GM23338 (cell line): Measurements from ENCODE around the gene ZNF536.

Experiments used
- TF ChIP-seq, protein P1 (sequence below): IDR thresholded peaks from one replicate; pipeline ENCODE4 v1.6.1; 2018; ENCODE audit warnings: antibody characterized with exemption; ENCODE audit not compliant: unreplicated experiment
- TF ChIP-seq, protein P2 (sequence below), 2 experiments: fragments of 200-600 bp in 1 of 2; sonication (generic) in 1 of 2; conservative IDR thresholded peaks; 2 replicates each; pipeline versions ENCODE4 v1.5.1 to v1.6.1; 2016 to 2017; ENCODE audit warnings: antibody characterized with exemption in 2 of 2, low read depth in 2 of 2, mild to moderate bottlenecking in 2 of 2, moderate library complexity in 1 of 2

- TF ChIP-seq, protein P1, sequence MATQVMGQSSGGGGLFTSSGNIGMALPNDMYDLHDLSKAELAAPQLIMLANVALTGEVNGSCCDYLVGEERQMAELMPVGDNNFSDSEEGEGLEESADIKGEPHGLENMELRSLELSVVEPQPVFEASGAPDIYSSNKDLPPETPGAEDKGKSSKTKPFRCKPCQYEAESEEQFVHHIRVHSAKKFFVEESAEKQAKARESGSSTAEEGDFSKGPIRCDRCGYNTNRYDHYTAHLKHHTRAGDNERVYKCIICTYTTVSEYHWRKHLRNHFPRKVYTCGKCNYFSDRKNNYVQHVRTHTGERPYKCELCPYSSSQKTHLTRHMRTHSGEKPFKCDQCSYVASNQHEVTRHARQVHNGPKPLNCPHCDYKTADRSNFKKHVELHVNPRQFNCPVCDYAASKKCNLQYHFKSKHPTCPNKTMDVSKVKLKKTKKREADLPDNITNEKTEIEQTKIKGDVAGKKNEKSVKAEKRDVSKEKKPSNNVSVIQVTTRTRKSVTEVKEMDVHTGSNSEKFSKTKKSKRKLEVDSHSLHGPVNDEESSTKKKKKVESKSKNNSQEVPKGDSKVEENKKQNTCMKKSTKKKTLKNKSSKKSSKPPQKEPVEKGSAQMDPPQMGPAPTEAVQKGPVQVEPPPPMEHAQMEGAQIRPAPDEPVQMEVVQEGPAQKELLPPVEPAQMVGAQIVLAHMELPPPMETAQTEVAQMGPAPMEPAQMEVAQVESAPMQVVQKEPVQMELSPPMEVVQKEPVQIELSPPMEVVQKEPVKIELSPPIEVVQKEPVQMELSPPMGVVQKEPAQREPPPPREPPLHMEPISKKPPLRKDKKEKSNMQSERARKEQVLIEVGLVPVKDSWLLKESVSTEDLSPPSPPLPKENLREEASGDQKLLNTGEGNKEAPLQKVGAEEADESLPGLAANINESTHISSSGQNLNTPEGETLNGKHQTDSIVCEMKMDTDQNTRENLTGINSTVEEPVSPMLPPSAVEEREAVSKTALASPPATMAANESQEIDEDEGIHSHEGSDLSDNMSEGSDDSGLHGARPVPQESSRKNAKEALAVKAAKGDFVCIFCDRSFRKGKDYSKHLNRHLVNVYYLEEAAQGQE, result no peak
- TF ChIP-seq, protein P2, sequence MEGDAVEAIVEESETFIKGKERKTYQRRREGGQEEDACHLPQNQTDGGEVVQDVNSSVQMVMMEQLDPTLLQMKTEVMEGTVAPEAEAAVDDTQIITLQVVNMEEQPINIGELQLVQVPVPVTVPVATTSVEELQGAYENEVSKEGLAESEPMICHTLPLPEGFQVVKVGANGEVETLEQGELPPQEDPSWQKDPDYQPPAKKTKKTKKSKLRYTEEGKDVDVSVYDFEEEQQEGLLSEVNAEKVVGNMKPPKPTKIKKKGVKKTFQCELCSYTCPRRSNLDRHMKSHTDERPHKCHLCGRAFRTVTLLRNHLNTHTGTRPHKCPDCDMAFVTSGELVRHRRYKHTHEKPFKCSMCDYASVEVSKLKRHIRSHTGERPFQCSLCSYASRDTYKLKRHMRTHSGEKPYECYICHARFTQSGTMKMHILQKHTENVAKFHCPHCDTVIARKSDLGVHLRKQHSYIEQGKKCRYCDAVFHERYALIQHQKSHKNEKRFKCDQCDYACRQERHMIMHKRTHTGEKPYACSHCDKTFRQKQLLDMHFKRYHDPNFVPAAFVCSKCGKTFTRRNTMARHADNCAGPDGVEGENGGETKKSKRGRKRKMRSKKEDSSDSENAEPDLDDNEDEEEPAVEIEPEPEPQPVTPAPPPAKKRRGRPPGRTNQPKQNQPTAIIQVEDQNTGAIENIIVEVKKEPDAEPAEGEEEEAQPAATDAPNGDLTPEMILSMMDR (conservative IDR thresholded peaks at IDR 0.05; ENCODE audit: low read depth in 2 of 2), result no peak
These were observed 36.6 kb downstream of the ZNF536 start for GRCh38 chr19:30408734-30409301.
